H1 (cell line): ENCODE results near the gene CCL23.

Experiments used
- CTCF ChIP-seq, 3 experiments: IDR thresholded peaks; 1 replicate in 2 of 3; 2 replicates in 1 of 3; pipeline versions ENCODE4 v1.5.1 to v1.6.1; 2011; ENCODE audit warnings: low read length in 3 of 3, mild to moderate bottlenecking in 3 of 3, inconsistent platforms in 2 of 3, low read depth in 1 of 3, moderate library complexity in 1 of 3; ENCODE audit not compliant: insufficient read depth in 1 of 3; ENCODE audit errors: control extremely low read depth in 1 of 3
- POLR2A ChIP-seq, 2 experiments: IDR thresholded peaks; 1 replicate in 1 of 2; 2 replicates in 1 of 2; pipeline ENCODE4 v1.6.1; 2011; ENCODE audit warnings: low read depth in 2 of 2, low read length in 2 of 2, mild to moderate bottlenecking in 2 of 2; ENCODE audit errors: control extremely low read depth in 1 of 2
- RAD21 ChIP-seq, 2 experiments: IDR thresholded peaks in 1 of 2; conservative IDR thresholded peaks in 1 of 2; 2 replicates each; pipeline ENCODE4 v1.6.1; 2011; ENCODE audit warnings: low read depth in 2 of 2, low read length in 2 of 2, improper control_type of control experiment in 1 of 2, inconsistent platforms in 1 of 2, mild to moderate bottlenecking in 1 of 2, moderate library complexity in 1 of 2
- RFX5 ChIP-seq: IDR thresholded peaks from 2 replicates; pipeline ENCODE4 v1.6.1; 2011; ENCODE audit warnings: low read depth, low read length, improper control_type of control experiment, borderline replicate concordance
- TAF1 ChIP-seq: IDR thresholded peaks from 2 replicates; pipeline ENCODE4 v1.6.1; 2011; ENCODE audit warnings: mild to moderate bottlenecking, low read depth, low read length

DNA sequence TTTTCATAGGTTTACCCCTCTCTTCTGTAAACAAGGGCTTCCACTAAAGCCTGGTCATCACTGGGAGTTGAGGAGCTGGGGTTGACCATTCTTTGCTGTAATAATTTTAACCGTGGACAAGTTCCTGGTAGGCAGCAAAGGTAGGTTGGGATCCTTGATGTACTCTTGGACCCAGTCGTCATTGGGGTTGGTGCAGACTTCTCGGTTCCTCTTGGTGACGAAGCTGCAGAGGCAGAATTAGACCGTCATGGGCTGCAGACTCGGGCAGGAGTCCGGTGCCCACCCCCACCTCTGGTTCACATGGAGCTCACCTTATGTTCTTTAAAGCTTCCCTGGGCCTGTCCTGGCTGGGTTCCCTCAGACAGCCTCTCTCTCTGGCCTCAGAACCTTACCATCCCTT, 40.3 kb downstream of the CCL23 start:
- TF ChIP-seq CTCF (IDR thresholded peaks at IDR 0.05; ENCODE audit: control extremely low read depth in 1 of 3, insufficient read depth in 1 of 3, low read depth in 1 of 3, low read length in 3 of 3) (no peak), RAD21 (IDR thresholded peaks at IDR 0.05 in 1 of 2, conservative IDR thresholded peaks at IDR 0.05 in 1 of 2; ENCODE audit: low read depth in 2 of 2, low read length in 2 of 2) (no peak), TAF1 (no peak), RFX5 (no peak), POLR2A (IDR thresholded peaks at IDR 0.05; ENCODE audit: control extremely low read depth in 1 of 2, low read depth in 2 of 2, low read length in 2 of 2) (no peak)
